Lung (tissue), 12 donors: Measurements from ENCODE around the gene GTF3C5. TPM values are rescaled to one million over a fixed set of nuclear protein-coding genes. Genes with fewer than 3 reads are reported as not detected.

ENCODE experiments used
- ATAC-seq: fragments of 200-7000 bp; cut with Tn5 transposase; one replicate; pipeline ENCODE4 v1.9.1; 2020; ENCODE audit warnings: moderate number of reproducible peaks; ENCODE audit not compliant: insufficient read depth, low FRiP score
- DNase-seq, 3 donors: peaks; one replicate each; pipeline ENCODE4 v3.0.0-alpha.2; 2013 to 2017
- H3K27ac ChIP-seq, 2 donors: one replicate each; pipeline ENCODE4 v1.5.1; 2013; ENCODE audit warnings: mild to moderate bottlenecking in 2 of 2, moderate library complexity in 2 of 2, control low read depth in 1 of 2, inconsistent platforms in 1 of 2, low read depth in 1 of 2, low read length in 1 of 2
- H3K27me3 ChIP-seq, 3 donors: one replicate each; pipeline ENCODE4 v1.5.1; 2013; ENCODE audit warnings: low read length in 2 of 3; ENCODE audit not compliant: control insufficient read depth in 3 of 3, insufficient read depth in 3 of 3
- H3K36me3 ChIP-seq, 4 donors: one replicate each; pipeline ENCODE4 v1.5.1; 2013; ENCODE audit warnings: low read length in 4 of 4, mild to moderate bottlenecking in 1 of 4, moderate library complexity in 1 of 4; ENCODE audit not compliant: control insufficient read depth in 4 of 4, insufficient read depth in 4 of 4
- H3K4me1 ChIP-seq, 5 donors: one replicate each; pipeline ENCODE4 v1.5.1; 2013; ENCODE audit warnings: low read length in 5 of 5, mild to moderate bottlenecking in 2 of 5, moderate library complexity in 1 of 5; ENCODE audit not compliant: control insufficient read depth in 5 of 5, insufficient read depth in 5 of 5
- H3K4me3 ChIP-seq: one replicate; pipeline ENCODE4 v1.5.1; 2013; ENCODE audit warnings: mild to moderate bottlenecking, control low read depth, moderate library complexity
- H3K9ac ChIP-seq, 2 donors: one replicate each; pipeline ENCODE4 v1.5.1; 2013; ENCODE audit warnings: low read length in 2 of 2, control low read depth in 1 of 2; ENCODE audit not compliant: insufficient read depth in 1 of 2
- H3K9me3 ChIP-seq, 4 donors: one replicate each; pipeline ENCODE4 v1.5.1; 2013; ENCODE audit warnings: low read length in 3 of 4, mild to moderate bottlenecking in 1 of 4, moderate library complexity in 1 of 4; ENCODE audit not compliant: control insufficient read depth in 4 of 4, insufficient read depth in 3 of 4
- CTCF ChIP-seq: IDR thresholded peaks from 2 replicates; pipeline ENCODE4 v1.5.1; 2012; ENCODE audit warnings: mild to moderate bottlenecking; ENCODE audit errors: control extremely low read depth, extremely low read depth
- WGBS, 2 donors: extraction: QIAGEN DNeasy Blood & Tissue Kit; methylation state at CpG; one replicate each; pipeline ENCODE4 v1.1.7; 2013; 5-methylcytosine and 5-hydroxymethylcytosine counted together
- polyA plus RNA-seq, 2 donors: library from polyadenylated mRNA; stranded (reverse); fragments of 200-250 nt; gene quantifications; one replicate each; pipeline ENCODE4 v1.2.1, GENCODE V29; 2013
- total RNA-seq, 2 donors: library from RNA; depleted of rRNA in 1 of 2; stranded (reverse); fragments of >200 nt in 1 of 2; gene quantifications; one replicate each; pipeline ENCODE4 v1.2.1, GENCODE V29; 2014 to 2021
- donor health status: control.
- donor health status: control.
- donor health status: Bipolar disorder and iron deficiency.
- donor health status: healthy.
- donor health status: DM: yes; HTN: yes; CAD: no.

GTF3C5 gene
- total and polyA plus RNA-seq, 4 donors, result 41.0 to 60.0 (median 45.5) TPM

- DNase-seq (no peak), ATAC-seq (no peak)
- H3K27ac ChIP-seq, result no peak overlapping the region
- no peak overlapping the region for H3K9ac ChIP-seq
- H3K4me1 ChIP-seq, result no peaks in the 10 kb centered on the region
- H3K4me3 ChIP-seq, result no peak overlapping the region
- 96 to 98% methylated on average over 12 of the region's 12 CpGs for WGBS, 2 donors
- peaks cover 0 to 9% (median 2%) of the 10 kb centered on the region in 4 donors for H3K9me3 ChIP-seq
- H3K27me3 ChIP-seq, result no peaks in the 10 kb centered on the region
- no peak for TF ChIP-seq CTCF
- H3K36me3 ChIP-seq, result peaks cover 30 to 67% (median 49%) of the 10 kb centered on the region in 4 donors
These were observed 69.1 kb downstream of the GTF3C5 start for GRCh38 chr9:133099726-133100505.

GRCh38 chr9:133100506-133101355, 69.9 kb downstream of the GTF3C5 start:
- WGBS, 2 donors, result 92 to 95% methylated on average over 13 of the region's 13 CpGs
- no peak for ATAC-seq
- no peak for DNase-seq
- Histone ChIP-seq H3K36me3 (peaks cover 30 to 73% (median 51%) of the 10 kb centered on the region in 4 donors), H3K9me3 (peaks cover 0 to 6% (median 2%) of the 10 kb centered on the region in 4 donors), H3K4me3 (no peak overlapping the region), H3K4me1 (no peaks in the 10 kb centered on the region), H3K9ac (no peak overlapping the region), H3K27ac (no peak overlapping the region), H3K27me3 (no peaks in the 10 kb centered on the region)
- no peak for TF ChIP-seq CTCF

GRCh38 chr9:133101356-133102189, 70.8 kb downstream of the GTF3C5 start:
- no peaks in the 10 kb centered on the region for H3K27me3 ChIP-seq
- H3K9ac ChIP-seq, result no peak overlapping the region
- H3K4me3 ChIP-seq, result no peak overlapping the region
- peaks cover 0 to 2% (median 0%) of the 10 kb centered on the region in 4 donors for H3K9me3 ChIP-seq
- TF ChIP-seq CTCF, result no peak
- no peak overlapping the region for H3K27ac ChIP-seq
- DNase-seq (no peak), ATAC-seq (no peak)
- WGBS, 2 donors, result 96 to 98% methylated on average over 32 of the region's 32 CpGs
- peaks cover 36 to 80% (median 50%) of the 10 kb centered on the region in 4 donors for H3K36me3 ChIP-seq
- H3K4me1 ChIP-seq, result no peaks in the 10 kb centered on the region
